ENCODE results near the gene MYO1H. TPM values are rescaled to one million over a fixed set of nuclear protein-coding genes. Genes with fewer than 3 reads are reported as not detected.
A peak's percentile ranks its signal among the peaks of the same experiment; 100 is the strongest.

MYO1H gene
- total RNA-seq, 1 donor from 2014 or later, result not detected

- no peak for DNase-seq (ENCODE audit: low spot score in 2 of 2)
- H3K27me3 ChIP-seq, result no peaks in the 10 kb centered on the region
- H3K36me3 ChIP-seq, result no peaks in the 10 kb centered on the region
- no peak overlapping the region for H3K27ac ChIP-seq
- no peaks in the 10 kb centered on the region for H3K4me1 ChIP-seq
- H3K4me3 ChIP-seq, result no peak overlapping the region
- intact Hi-C loops (cut with DNase I), result loop anchor here (2.0 kb wide), 1 partner anchor 121 kb away; no protein-coding TSS in a partner anchor
- H3K9me3 ChIP-seq, result no peaks in the 10 kb centered on the region
- peak; percentile 9 to 27 (median 24) for TF ChIP-seq CTCF (IDR thresholded peaks at IDR 0.05)
Observed at GRCh38 chr12:109385339-109386058, 37.8 kb downstream of the MYO1H start.

GRCh38 chr12:109386059-109386433 lies 38.3 kb downstream of the MYO1H start:
- intact Hi-C loops (cut with DNase I), result loop anchor here (2.0 kb wide), 1 partner anchor 121 kb away; no protein-coding TSS in a partner anchor
- no peaks in the 10 kb centered on the region for H3K36me3 ChIP-seq
- no peak for TF ChIP-seq CTCF (IDR thresholded peaks at IDR 0.05)
- H3K27ac ChIP-seq, result no peak overlapping the region
- DNase-seq (ENCODE audit: low spot score in 2 of 2), result no peak
- H3K4me1 ChIP-seq, result no peaks in the 10 kb centered on the region
- H3K27me3 ChIP-seq, result no peaks in the 10 kb centered on the region
- no peak overlapping the region for H3K4me3 ChIP-seq
- H3K9me3 ChIP-seq, result no peaks in the 10 kb centered on the region

- no peaks in the 10 kb centered on the region for H3K36me3 ChIP-seq
- H3K4me3 ChIP-seq, result no peak overlapping the region
- no peaks in the 10 kb centered on the region for H3K4me1 ChIP-seq
- no peaks in the 10 kb centered on the region for H3K9me3 ChIP-seq
- intact Hi-C loops (cut with DNase I), result loop anchor here (2.0 kb wide), 1 partner anchor 123 kb away; no protein-coding TSS in a partner anchor
- peak in 2 of 3 experiments; percentile 11 to 31 for TF ChIP-seq CTCF (IDR thresholded peaks at IDR 0.05)
- no peak overlapping the region for H3K27ac ChIP-seq
- H3K27me3 ChIP-seq, result no peaks in the 10 kb centered on the region
- DNase-seq (ENCODE audit: low spot score in 2 of 2), result no peak
Observed at GRCh38 chr12:109387425-109388166, 39.9 kb downstream of the MYO1H start.

- no peak for DNase-seq (ENCODE audit: low spot score in 2 of 2)
- Histone ChIP-seq H3K27me3 (no peaks in the 10 kb centered on the region), H3K4me1 (no peaks in the 10 kb centered on the region), H3K36me3 (no peaks in the 10 kb centered on the region), H3K27ac (no peak overlapping the region), H3K9me3 (no peaks in the 10 kb centered on the region), H3K4me3 (no peak overlapping the region)
- TF ChIP-seq CTCF (IDR thresholded peaks at IDR 0.05), result no peak
- intact Hi-C loops (cut with DNase I), result no loop called here
Observed at GRCh38 chr12:109388167-109388563, 40.5 kb downstream of the MYO1H start.

- TF ChIP-seq CTCF (IDR thresholded peaks at IDR 0.05), result no peak
- intact Hi-C loops (cut with DNase I), result no loop called here
- DNase-seq (ENCODE audit: low spot score in 2 of 2), result no peak
Observed at GRCh38 chr12:109389146-109389545, 41.4 kb downstream of the MYO1H start.

More at GRCh38 chr12:109389146-109389545, 41.4 kb downstream of the MYO1H start:
- Histone ChIP-seq H3K27me3 (no peaks in the 10 kb centered on the region), H3K4me1 (no peaks in the 10 kb centered on the region), H3K27ac (no peak overlapping the region), H3K9me3 (no peaks in the 10 kb centered on the region), H3K36me3 (no peaks in the 10 kb centered on the region), H3K4me3 (no peak overlapping the region)

Measured in ascending aorta (tissue), 2 donors.